Fibroblast of the aortic adventitia (primary cell): Measurements from ENCODE around the gene BRAT1. TPM values are rescaled to one million over a fixed set of nuclear protein-coding genes. Genes with fewer than 3 reads are reported as not detected.

Experiments
- DNase-seq: peaks from one replicate; pipeline ENCODE4 v3.0.0-alpha.2; 2010; ENCODE audit warnings: low read depth
- H3K4me3 ChIP-seq: 2 replicates; pipeline ENCODE4 v1.5.1; 2011; ENCODE audit warnings: low read depth, mild to moderate bottlenecking, control low read depth, low read length, moderate library complexity
- total RNA-seq: library from RNA; depleted of rRNA; stranded (reverse); fragments of >200 nt; gene quantifications from 2 replicates; pipeline ENCODE4 v1.2.3, GENCODE V29; 2012; ENCODE audit warnings: low replicate concordance
- TF ChIP-seq, protein P1 (sequence below): IDR thresholded peaks from 2 replicates; pipeline ENCODE4 v1.5.1; 2011; ENCODE audit warnings: mild to moderate bottlenecking, low read length, control low read depth, inconsistent platforms; ENCODE audit not compliant: insufficient read depth

Gene BRAT1
- 22.3 and 44.9 TPM in 2 replicates for total RNA-seq

- DNase-seq: peak; percentile 89
- peak within 1 kb of the TSS; percentile 83 for H3K4me3 ChIP-seq
- TF ChIP-seq, protein P1, sequence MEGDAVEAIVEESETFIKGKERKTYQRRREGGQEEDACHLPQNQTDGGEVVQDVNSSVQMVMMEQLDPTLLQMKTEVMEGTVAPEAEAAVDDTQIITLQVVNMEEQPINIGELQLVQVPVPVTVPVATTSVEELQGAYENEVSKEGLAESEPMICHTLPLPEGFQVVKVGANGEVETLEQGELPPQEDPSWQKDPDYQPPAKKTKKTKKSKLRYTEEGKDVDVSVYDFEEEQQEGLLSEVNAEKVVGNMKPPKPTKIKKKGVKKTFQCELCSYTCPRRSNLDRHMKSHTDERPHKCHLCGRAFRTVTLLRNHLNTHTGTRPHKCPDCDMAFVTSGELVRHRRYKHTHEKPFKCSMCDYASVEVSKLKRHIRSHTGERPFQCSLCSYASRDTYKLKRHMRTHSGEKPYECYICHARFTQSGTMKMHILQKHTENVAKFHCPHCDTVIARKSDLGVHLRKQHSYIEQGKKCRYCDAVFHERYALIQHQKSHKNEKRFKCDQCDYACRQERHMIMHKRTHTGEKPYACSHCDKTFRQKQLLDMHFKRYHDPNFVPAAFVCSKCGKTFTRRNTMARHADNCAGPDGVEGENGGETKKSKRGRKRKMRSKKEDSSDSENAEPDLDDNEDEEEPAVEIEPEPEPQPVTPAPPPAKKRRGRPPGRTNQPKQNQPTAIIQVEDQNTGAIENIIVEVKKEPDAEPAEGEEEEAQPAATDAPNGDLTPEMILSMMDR: peak; percentile 9
Measured at GRCh38 chr7:2555121-2556052, at the start of gene BRAT1. Gene BRAT1 (minus strand): TSS chr7:2555524. CDS start chr7:2554431, 1,093 bp downstream.

DNA sequence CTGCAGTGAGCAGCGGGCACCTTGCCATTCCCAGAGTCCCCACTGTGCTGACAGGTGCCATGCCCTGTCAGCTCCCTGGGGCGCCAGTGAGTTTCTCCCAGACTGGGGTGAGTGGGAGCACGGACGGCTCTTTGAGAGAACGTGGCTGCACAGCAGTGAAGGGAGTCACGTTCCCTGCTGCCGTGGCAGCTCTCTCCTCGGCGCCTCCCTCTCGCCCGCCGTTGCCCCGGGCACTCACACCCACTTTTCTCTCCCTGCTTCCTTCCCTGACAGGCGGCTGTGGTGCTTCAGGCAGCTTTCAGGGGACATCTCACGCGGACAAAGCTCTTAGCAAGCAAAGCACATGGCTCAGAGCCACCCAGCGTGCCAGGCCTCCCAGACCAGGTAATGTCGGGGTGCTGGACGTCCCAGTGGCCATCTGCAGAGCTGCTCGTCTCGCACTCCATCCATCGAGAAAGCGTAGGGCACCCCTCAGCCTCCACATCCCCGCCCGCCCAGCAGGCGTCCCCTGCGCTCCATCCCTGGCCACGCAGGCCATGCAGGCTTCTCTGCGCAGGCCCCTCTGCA, 49.4 kb upstream of the BRAT1 start:
- TF ChIP-seq, protein P1: no peak
- no peak for DNase-seq

GRCh38 chr7:2603044-2603965, 48.0 kb upstream of the BRAT1 start:
- TF ChIP-seq, protein P1: no peak
- H3K4me3 ChIP-seq: no peak overlapping the region
- no peak for DNase-seq

More for the DNA sequence above, 49.4 kb upstream of the BRAT1 start:
- H3K4me3 ChIP-seq: no peak overlapping the region

DNA sequence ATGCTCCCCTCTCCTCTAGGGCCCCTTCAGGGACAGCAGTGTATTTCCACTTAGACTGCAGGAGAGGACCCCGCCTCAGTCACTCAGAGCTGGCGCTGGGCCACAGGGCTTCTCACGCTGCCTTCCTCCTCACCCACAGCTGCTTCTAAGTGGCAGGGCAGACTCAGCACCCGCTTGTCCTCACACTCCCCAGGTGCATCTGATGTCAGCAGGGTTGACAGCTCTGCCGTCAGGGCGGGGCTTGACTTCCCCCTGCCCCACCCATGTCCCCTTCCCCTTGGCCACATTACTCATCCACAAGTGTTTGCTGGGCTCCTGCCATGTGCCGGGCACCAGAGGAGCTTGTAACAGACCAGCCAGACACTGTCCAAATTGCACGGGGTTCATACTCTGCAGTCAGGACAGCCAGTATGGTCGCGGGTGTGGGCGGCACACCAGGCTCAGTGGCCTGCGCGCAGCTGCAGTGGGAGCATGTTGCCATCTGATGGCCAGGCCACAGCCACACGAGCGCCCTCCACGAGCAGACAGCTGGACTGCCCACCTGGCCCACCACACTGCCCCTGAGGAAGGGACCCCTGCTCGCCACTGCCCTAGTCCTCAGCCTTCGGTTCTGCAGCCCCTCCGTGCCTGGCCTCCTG, 47.2 kb upstream of the BRAT1 start:
- TF ChIP-seq, protein P1: no peak
- H3K4me3 ChIP-seq: no peak overlapping the region
- DNase-seq: no peak

DNA sequence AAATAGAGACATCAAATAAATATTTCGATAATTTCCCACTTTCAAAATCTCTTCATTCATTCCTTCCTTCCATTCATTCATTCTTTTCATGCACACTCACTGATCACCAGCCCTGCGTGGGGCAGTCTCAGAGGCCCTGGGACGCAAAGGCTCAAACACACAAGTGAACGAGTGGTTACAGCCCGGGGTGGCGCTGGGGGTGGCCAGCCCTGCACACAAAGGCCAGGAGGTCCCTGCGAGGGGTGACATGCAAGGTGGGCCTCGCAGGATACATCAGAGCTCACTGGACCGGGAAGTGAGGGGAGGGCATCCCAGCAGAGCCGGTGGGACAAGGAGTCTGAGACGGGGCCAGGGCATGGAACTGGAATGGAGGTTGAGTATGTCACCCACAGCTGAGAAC, 46.6 kb upstream of the BRAT1 start:
- no peak for DNase-seq
- H3K4me3 ChIP-seq: no peak overlapping the region
- TF ChIP-seq, protein P1: no peak

DNA sequence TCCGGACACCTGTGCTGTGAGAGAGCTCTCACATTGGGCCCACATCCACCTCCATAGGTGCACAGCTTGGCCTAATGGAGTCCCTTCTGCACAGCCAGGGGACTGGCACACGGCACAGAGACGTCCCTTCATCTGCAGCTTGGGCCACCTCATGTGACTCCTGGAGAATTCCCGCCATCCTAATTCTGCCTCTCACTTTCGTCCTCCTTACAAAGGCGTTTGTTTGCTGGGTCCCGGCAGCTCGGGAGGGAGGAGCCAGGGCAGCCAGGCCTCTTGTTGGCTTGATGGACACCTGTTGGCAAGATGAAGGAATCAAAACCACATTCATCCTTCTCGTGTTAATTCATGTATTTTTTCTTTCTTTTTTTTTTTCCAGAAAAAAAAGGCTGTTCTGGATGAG, 45.7 kb upstream of the BRAT1 start:
- TF ChIP-seq, protein P1: no peak
- H3K4me3 ChIP-seq: no peak overlapping the region
- no peak for DNase-seq
